H1 (cell line): Measurements from ENCODE around the gene PLD2. TPM values are rescaled to one million over a fixed set of nuclear protein-coding genes. Genes with fewer than 3 reads are reported as not detected.

Source experiments
- CTCF ChIA-PET: fragments of 300-600 bp; sonication (Branson Sonifier 250); formaldehyde crosslinking; loops from one replicate; lab custom pipeline; 2021; ENCODE audit not compliant: partially characterized antibody; lab: Charles Lee
- POLR2A ChIA-PET: fragments of 300-600 bp; sonication (Branson Sonifier 250); formaldehyde crosslinking; loops from one replicate; lab custom pipeline; 2021; ENCODE audit warnings: inconsistent platforms; ENCODE audit not compliant: partially characterized antibody; lab: Charles Lee
- DNase-seq, 2 experiments: peaks; one replicate each; pipeline versions ENCODE4 v3.0.0 to v3.0.0-alpha.2; 2010 to 2022; ENCODE audit warnings: low spot score in 2 of 2, low read depth in 1 of 2, mixed read lengths in 1 of 2
- FAIRE-seq: peaks from 2 replicates; lab custom pipeline; 2011; peaks lifted over from hg19 to GRCh38; lab: Jason Lieb, UNC
- H2AFZ ChIP-seq: 2 replicates; pipeline ENCODE4 v1.8.1; 2012; ENCODE audit warnings: low read length, inconsistent platforms
- H2AK5ac ChIP-seq: 2 replicates; pipeline ENCODE4 v1.6.1; 2013; ENCODE audit warnings: low read depth, low read length
- H2BK120ac ChIP-seq: replicated peaks from 2 replicates; pipeline ENCODE3; 2013; ENCODE audit warnings: low read depth, low read length, inconsistent platforms
- H2BK12ac ChIP-seq: 2 replicates; pipeline ENCODE4 v1.6.1; 2013; ENCODE audit warnings: low read depth, low read length
- H2BK15ac ChIP-seq: 2 replicates; pipeline ENCODE4 v1.6.1; 2013; ENCODE audit warnings: low read length
- H2BK20ac ChIP-seq: 2 replicates; pipeline ENCODE4 v1.6.1; 2013; ENCODE audit warnings: low read length
- H2BK5ac ChIP-seq: 2 replicates; pipeline ENCODE4 v1.6.1; 2013; ENCODE audit warnings: low read depth, low read length
- H3K14ac ChIP-seq: 2 replicates; pipeline ENCODE4 v1.6.1; 2013; ENCODE audit warnings: inconsistent platforms; ENCODE audit not compliant: insufficient read length
- H3K18ac ChIP-seq: 2 replicates; pipeline ENCODE4 v1.6.1; 2013; ENCODE audit warnings: low read length; ENCODE audit errors: extremely low read depth
- H3K23ac ChIP-seq: 2 replicates; pipeline ENCODE4 v1.6.1; 2013; ENCODE audit warnings: inconsistent platforms; ENCODE audit not compliant: insufficient read length
- H3K23me2 ChIP-seq: 2 replicates; pipeline ENCODE4 v1.6.1; 2013; ENCODE audit warnings: low read depth, low read length
- H3K27ac ChIP-seq: 2 replicates; pipeline ENCODE4 v1.6.1; 2011; ENCODE audit warnings: low read depth, low read length, inconsistent platforms
- H3K27me3 ChIP-seq, 4 experiments: replicated peaks in 1 of 4; 1 replicate in 1 of 4; 2 replicates in 3 of 4; pipeline versions ENCODE4 v1.6.1 to v1.8.1; 2011 to 2013; ENCODE audit warnings: low read length in 3 of 4, mild to moderate bottlenecking in 3 of 4, inconsistent platforms in 2 of 4, mixed read lengths in 2 of 4, moderate library complexity in 1 of 4; ENCODE audit not compliant: control insufficient read depth in 3 of 4, insufficient read depth in 3 of 4; ENCODE audit errors: extremely low read depth in 1 of 4
- H3K36me3 ChIP-seq, 4 experiments: 2 replicates each; pipeline versions ENCODE4 v1.6.1 to v1.8.1; 2011 to 2013; ENCODE audit warnings: mild to moderate bottlenecking in 4 of 4, low read length in 3 of 4, moderate library complexity in 2 of 4, control low read depth in 1 of 4, inconsistent platforms in 1 of 4; ENCODE audit not compliant: insufficient read depth in 4 of 4, control insufficient read depth in 2 of 4
- H3K4ac ChIP-seq: replicated peaks from 2 replicates; pipeline ENCODE3; 2013; ENCODE audit warnings: low read length, low read depth, mixed read lengths, inconsistent platforms; ENCODE audit not compliant: insufficient read length
- H3K4me1 ChIP-seq, 4 experiments: replicated peaks in 1 of 4; 1 replicate in 1 of 4; 2 replicates in 3 of 4; pipeline versions ENCODE4 v1.6.1 to v1.8.1; 2011 to 2013; ENCODE audit warnings: low read length in 3 of 4, inconsistent platforms in 2 of 4, mixed read lengths in 1 of 4; ENCODE audit not compliant: insufficient read depth in 4 of 4, control insufficient read depth in 3 of 4
- H3K4me2 ChIP-seq, 2 experiments: 2 replicates each; pipeline versions ENCODE4 v1.6.1 to v1.8.1; 2011 to 2013; ENCODE audit warnings: low read depth in 2 of 2, low read length in 2 of 2, control low read depth in 1 of 2, inconsistent platforms in 1 of 2, mild to moderate bottlenecking in 1 of 2; ENCODE audit not compliant: insufficient read depth in 1 of 2
- H3K4me3 ChIP-seq, 4 experiments: fragments of 200-600, 300-600 bp in 1 of 4; sonication (generic), shearing (Covaris generic), sonication (Bioruptor Twin) in 1 of 4; 2 replicates each; pipeline versions ENCODE4 v1.5.1 to v1.8.1; 2011 to 2016; ENCODE audit warnings: low read length in 4 of 4, low read depth in 3 of 4, control low read depth in 2 of 4, inconsistent platforms in 2 of 4, mild to moderate bottlenecking in 2 of 4, mixed read lengths in 1 of 4, moderate library complexity in 1 of 4; ENCODE audit not compliant: insufficient read depth in 2 of 4; ENCODE audit errors: extremely low read depth in 1 of 4
- H3K56ac ChIP-seq: replicated peaks from 2 replicates; pipeline ENCODE3; 2013; ENCODE audit warnings: low read depth, mild to moderate bottlenecking, mixed read lengths, low read length, inconsistent platforms; ENCODE audit not compliant: insufficient read length
- H3K79me1 ChIP-seq: 2 replicates; pipeline ENCODE4 v1.6.1; 2013; ENCODE audit warnings: low read depth, low read length, control low read depth
- H3K79me2 ChIP-seq, 2 experiments: 2 replicates each; pipeline versions ENCODE4 v1.6.1 to v1.8.1; 2012 to 2013; ENCODE audit warnings: low read length in 2 of 2, mild to moderate bottlenecking in 2 of 2, inconsistent platforms in 1 of 2; ENCODE audit not compliant: insufficient read depth in 2 of 2, control insufficient read depth in 1 of 2
- H3K9ac ChIP-seq, 4 experiments: replicated peaks in 1 of 4; 1 replicate in 1 of 4; 2 replicates in 3 of 4; pipeline versions ENCODE4 v1.6.1 to v1.8.1; 2011 to 2013; ENCODE audit warnings: low read depth in 3 of 4, low read length in 3 of 4, control low read depth in 2 of 4, mild to moderate bottlenecking in 2 of 4, moderate library complexity in 2 of 4, inconsistent platforms in 1 of 4; ENCODE audit errors: extremely low read depth in 1 of 4
- H3K9me3 ChIP-seq, 2 experiments: 2 replicates each; pipeline versions ENCODE4 v1.6.1 to v1.8.1; 2012 to 2013; ENCODE audit warnings: mild to moderate bottlenecking in 2 of 2, moderate library complexity in 2 of 2, control low read depth in 1 of 2, inconsistent platforms in 1 of 2, low read depth in 1 of 2, low read length in 1 of 2, mixed read lengths in 1 of 2; ENCODE audit not compliant: insufficient read depth in 2 of 2
- H4K20me1 ChIP-seq, 2 experiments: replicated peaks in 1 of 2; 2 replicates each; pipeline versions ENCODE3 to v1.8.1; 2011 to 2013; ENCODE audit warnings: inconsistent platforms in 2 of 2, low read length in 2 of 2, mild to moderate bottlenecking in 1 of 2; ENCODE audit not compliant: insufficient read depth in 2 of 2, control insufficient read depth in 1 of 2
- H4K5ac ChIP-seq: 2 replicates; pipeline ENCODE4 v1.6.1; 2013; ENCODE audit warnings: low read length, low read depth, mixed read lengths, inconsistent platforms; ENCODE audit not compliant: insufficient read length
- H4K8ac ChIP-seq: 2 replicates; pipeline ENCODE4 v1.8.0; 2013; ENCODE audit warnings: mild to moderate bottlenecking, moderate library complexity, low read length, inconsistent platforms; ENCODE audit not compliant: insufficient read depth; ENCODE audit errors: extremely low read depth
- H4K91ac ChIP-seq: replicated peaks from 2 replicates; pipeline ENCODE3; 2013; ENCODE audit warnings: low read length, mixed read lengths, inconsistent platforms; ENCODE audit not compliant: insufficient read length
- CBX8 ChIP-seq: fragments of 300-800, 300-1000 bp; sonication (generic); IDR thresholded peaks from 2 replicates; pipeline ENCODE4 v1.7.1; 2016; ENCODE audit warnings: low read depth, low read length, borderline replicate concordance
- CREB1 ChIP-seq: IDR thresholded peaks from 2 replicates; pipeline ENCODE4 v1.6.1; 2012; ENCODE audit warnings: inconsistent platforms
- HDAC2 ChIP-seq, 2 experiments: fragments of 300-600 bp in 1 of 2; sonication (generic) in 1 of 2; IDR thresholded peaks; 2 replicates each; pipeline ENCODE4 v1.6.1; 2011 to 2012; ENCODE audit warnings: low read depth in 2 of 2, low read length in 2 of 2, mild to moderate bottlenecking in 2 of 2, moderate library complexity in 2 of 2, borderline replicate concordance in 1 of 2, inconsistent platforms in 1 of 2
- KDM4A ChIP-seq: IDR thresholded peaks from one replicate; pipeline ENCODE4 v1.7.1; 2012; ENCODE audit warnings: low read depth, mild to moderate bottlenecking, moderate library complexity, low read length, inconsistent platforms; ENCODE audit not compliant: severe bottlenecking
- SP1 ChIP-seq: IDR thresholded peaks from 2 replicates; pipeline ENCODE4 v1.6.1; 2011; ENCODE audit warnings: low read depth, low read length
- SRF ChIP-seq: IDR thresholded peaks from 2 replicates; pipeline ENCODE4 v1.6.1; 2011; ENCODE audit warnings: mild to moderate bottlenecking, low read depth, low read length, moderate library complexity
- TEAD4 ChIP-seq: IDR thresholded peaks from 2 replicates; pipeline ENCODE4 v1.6.1; 2012; ENCODE audit warnings: low read depth, low read length, inconsistent platforms, mixed read lengths
- WGBS, 2 experiments: shearing (Covaris generic) in 1 of 2; methylation state at CpG; one replicate each; pipeline versions ENCODE4 v1.1.6 to v1.1.7; 2013 to 2015; ENCODE audit warnings: low lambda C conversion rate in 2 of 2, mixed read lengths in 2 of 2, inconsistent platforms in 1 of 2, low coverage in 1 of 2, missing lambda C conversion rate in 1 of 2; ENCODE audit not compliant: insufficient replicate concordance in 2 of 2, insufficient coverage in 1 of 2, insufficient read length in 1 of 2; ENCODE audit errors: extremely low coverage in 1 of 2, missing lambda C conversion rate in 1 of 2; 5-methylcytosine and 5-hydroxymethylcytosine counted together
- polyA plus RNA-seq, 7 experiments: library from polyadenylated mRNA; depleted of rRNA in 3 of 7; stranded (reverse) in 5 of 7; unstranded in 2 of 7; fragments of >200 nt in 5 of 7; fragments of 200-250 nt in 2 of 7; gene quantifications; 1 replicate in 5 of 7; 2 replicates in 1 of 7; 4 replicates in 1 of 7; pipeline versions ENCODE4 v1.2.1 to v1.2.3, GENCODE V29; 2011 to 2013; ENCODE audit warnings: missing spikeins in 2 of 7, mixed read lengths in 2 of 7
- total RNA-seq: library from RNA; stranded (reverse); fragmentation: NEBNext Ultra II Directional; extraction: Animal tissue kit (Norgen Biotek cat#: 25700); gene quantifications from 2 replicates; pipeline ENCODE4 v1.2.1, GENCODE V29; 2021
- TF ChIP-seq, protein P1 (sequence below): IDR thresholded peaks from 2 replicates; pipeline ENCODE4 v1.6.1; 2012; ENCODE audit warnings: inconsistent platforms

The PLD2 gene
- total and polyA plus RNA-seq, 2 of the 8 experiments (the other 6 are each of a cell fraction or from before 2014, with no cell fraction given), result 44.3 to 48.4 TPM

DNA sequence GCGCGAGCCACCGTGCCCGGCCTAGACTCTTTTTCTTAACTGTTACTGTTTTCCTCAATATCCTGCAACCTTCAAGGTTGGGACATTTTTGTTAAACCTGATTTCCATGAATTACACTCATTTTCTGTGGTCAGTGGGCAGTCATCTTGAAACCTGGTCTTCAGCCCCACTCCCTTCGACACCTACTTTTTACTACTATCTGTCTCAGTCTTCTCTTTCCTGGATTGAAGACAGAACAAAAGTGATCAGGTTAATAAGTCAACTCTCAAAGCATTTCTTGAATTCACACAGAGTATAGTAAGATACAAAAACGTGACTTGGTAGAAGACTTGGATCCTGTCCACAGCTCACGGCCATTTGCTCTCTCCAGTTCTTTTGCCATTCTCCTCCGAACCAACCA, 32.3 kb downstream of the PLD2 start:
- peaks cover 0 to 9% (median 6%) of the 10 kb centered on the region in 4 experiments; a peak in 6 of 7 replicates for H3K4me1 ChIP-seq
- FAIRE-seq (no peak), DNase-seq (no peak)
- H4K20me1 ChIP-seq, result peaks cover 0 to 8% of the 10 kb centered on the region in 2 experiments
- H4K91ac ChIP-seq, result no peak overlapping the region
- no peak overlapping the region for H2BK12ac ChIP-seq
- 94% methylated on average over 8 of the region's 8 CpGs; no CpG with 5 or more reads in 1 of the 2 experiments for WGBS, 2 experiments
- no peak overlapping the region for H2BK20ac ChIP-seq
- H3K27ac ChIP-seq, result no peak overlapping the region
- H2BK120ac ChIP-seq, result no peak overlapping the region
- H3K27me3 ChIP-seq, result no peaks in the 10 kb centered on the region
- H3K79me1 ChIP-seq, result peaks cover 10% of the 10 kb centered on the region
- no peak overlapping the region for H3K4me2 ChIP-seq
- H3K14ac ChIP-seq, result no peak overlapping the region
- H4K8ac ChIP-seq, result no peak overlapping the region
- H3K36me3 ChIP-seq, result peaks cover 0 to 7% (median under 1%) of the 10 kb centered on the region in 4 experiments; a peak in 1 of 8 replicates
- no peak overlapping the region for H2AK5ac ChIP-seq
- H3K79me2 ChIP-seq, result peaks cover 0 to 82% of the 10 kb centered on the region in 2 experiments; a peak in 3 of 4 replicates
- TF ChIP-seq TEAD4 (no peak), HDAC2 (IDR thresholded peaks at IDR 0.05; ENCODE audit: borderline replicate concordance in 1 of 2, low read depth in 2 of 2, low read length in 2 of 2) (no peak), SRF (no peak), KDM4A (no peak), CBX8 (no peak), SP1 (no peak), CREB1 (no peak)
- TF ChIP-seq, protein P1, sequence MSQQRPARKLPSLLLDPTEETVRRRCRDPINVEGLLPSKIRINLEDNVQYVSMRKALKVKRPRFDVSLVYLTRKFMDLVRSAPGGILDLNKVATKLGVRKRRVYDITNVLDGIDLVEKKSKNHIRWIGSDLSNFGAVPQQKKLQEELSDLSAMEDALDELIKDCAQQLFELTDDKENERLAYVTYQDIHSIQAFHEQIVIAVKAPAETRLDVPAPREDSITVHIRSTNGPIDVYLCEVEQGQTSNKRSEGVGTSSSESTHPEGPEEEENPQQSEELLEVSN, result no peak
- no peak overlapping the region for H3K23ac ChIP-seq
- ChIA-PET CTCF (interaction anchor here (1.4 kb wide), 1 partner anchor 16 kb away, joined by 5 read pairs; no protein-coding TSS in a partner anchor), POLR2A (interaction anchor here (0.9 to 1.4 kb wide), 2 partner anchors 10 to 98 kb away, joined by 3 to 4 read pairs; no protein-coding TSS in a partner anchor)
- no peak overlapping the region for H2BK15ac ChIP-seq
- no peak overlapping the region for H4K5ac ChIP-seq
- H2BK5ac ChIP-seq, result no peak overlapping the region
- H3K9ac ChIP-seq, result no peak overlapping the region
- peaks cover under 1% of the 10 kb centered on the region; the same call in 1 of the 2 replicates for H3K23me2 ChIP-seq
- no peak overlapping the region for H3K4me3 ChIP-seq
- H3K4ac ChIP-seq, result no peak overlapping the region
- H3K56ac ChIP-seq, result no peak overlapping the region
- no peak overlapping the region for H3K18ac ChIP-seq
- H3K9me3 ChIP-seq, result no peaks in the 10 kb centered on the region
- H2AFZ ChIP-seq, result no peak overlapping the region
